ENCODE data around the gene POLD1.

Gene POLD1

DNA sequence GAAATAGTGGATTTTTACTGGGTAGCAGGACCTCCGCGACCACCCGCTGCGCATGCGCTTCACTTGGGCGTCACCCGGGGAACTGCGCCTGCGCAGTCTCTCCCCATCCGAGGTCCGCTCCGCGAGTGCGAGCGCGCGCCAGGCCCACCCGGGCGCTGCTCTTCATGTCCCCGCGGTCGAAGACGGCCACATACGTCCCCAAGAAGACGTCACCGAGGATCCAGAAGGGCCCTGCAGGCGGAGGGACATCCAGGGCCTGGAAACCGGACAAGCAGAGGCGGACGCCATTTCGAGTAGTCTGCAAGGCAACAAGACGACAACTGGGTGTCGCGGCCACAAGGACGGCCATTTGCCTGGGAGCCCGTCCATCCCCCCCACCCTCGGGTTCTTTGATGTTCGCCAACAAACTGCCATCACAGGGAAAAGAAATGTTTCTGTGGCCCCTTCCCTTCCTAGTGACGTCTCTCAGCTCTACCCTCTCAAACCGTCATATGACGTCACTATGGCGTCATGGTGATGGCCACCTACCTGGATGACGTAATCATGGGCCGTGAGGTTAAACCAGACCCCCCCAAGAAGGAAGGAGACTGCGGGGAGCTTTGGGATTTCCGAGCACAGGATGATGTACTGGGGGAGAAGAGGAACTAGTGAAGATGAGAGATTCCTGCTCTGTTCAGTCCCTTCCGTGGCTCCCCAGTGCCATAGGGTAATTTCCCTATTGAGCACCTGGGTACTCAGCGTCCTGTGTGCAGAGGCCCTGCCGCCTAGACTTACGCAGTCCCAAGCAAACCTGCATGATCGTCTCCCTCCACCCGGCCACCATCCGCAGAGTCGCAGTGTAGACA is 25.4 kb upstream of the POLD1 start:
- Mint-ChIP-seq H3K9me3 (no peaks in the 10 kb centered on the region), H3K27me3 (ENCODE audit: low read depth) (no peaks in the 10 kb centered on the region), H3K27ac (peak overlapping the region; percentile 98), H3K36me3 (ENCODE audit: low read depth) (peaks cover 14% of the 10 kb centered on the region), H3K4me1 (ENCODE audit: low read depth) (peaks cover 52% of the 10 kb centered on the region), H3K4me3 (peak overlapping the region; percentile 87)

DNA sequence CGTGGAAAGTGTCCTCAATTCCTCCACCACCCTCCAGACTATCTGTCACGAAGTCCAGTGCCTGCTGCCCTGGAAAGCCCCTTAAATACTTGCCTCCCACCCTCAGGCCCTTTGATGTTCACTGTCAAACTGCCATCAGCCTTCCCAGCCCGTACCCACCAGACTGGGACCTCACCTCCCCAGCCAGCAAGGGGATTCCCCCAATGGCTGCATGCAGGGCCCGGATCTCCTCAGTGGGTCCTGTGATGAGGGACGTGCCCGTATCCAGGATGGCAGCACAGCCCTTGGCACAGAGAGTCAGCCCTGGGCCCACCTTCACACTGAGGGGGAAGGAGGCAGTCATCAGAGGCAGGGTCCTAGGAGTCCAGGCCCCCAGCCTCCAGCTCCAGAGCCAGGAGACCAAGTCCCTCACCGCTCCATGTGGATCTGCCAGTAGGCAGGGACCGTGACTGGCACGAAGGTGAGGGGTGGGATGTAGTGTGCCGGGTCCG is 24.8 kb upstream of the POLD1 start:
- H3K36me3 Mint-ChIP-seq (ENCODE audit: low read depth), result peaks cover 14% of the 10 kb centered on the region

DNA sequence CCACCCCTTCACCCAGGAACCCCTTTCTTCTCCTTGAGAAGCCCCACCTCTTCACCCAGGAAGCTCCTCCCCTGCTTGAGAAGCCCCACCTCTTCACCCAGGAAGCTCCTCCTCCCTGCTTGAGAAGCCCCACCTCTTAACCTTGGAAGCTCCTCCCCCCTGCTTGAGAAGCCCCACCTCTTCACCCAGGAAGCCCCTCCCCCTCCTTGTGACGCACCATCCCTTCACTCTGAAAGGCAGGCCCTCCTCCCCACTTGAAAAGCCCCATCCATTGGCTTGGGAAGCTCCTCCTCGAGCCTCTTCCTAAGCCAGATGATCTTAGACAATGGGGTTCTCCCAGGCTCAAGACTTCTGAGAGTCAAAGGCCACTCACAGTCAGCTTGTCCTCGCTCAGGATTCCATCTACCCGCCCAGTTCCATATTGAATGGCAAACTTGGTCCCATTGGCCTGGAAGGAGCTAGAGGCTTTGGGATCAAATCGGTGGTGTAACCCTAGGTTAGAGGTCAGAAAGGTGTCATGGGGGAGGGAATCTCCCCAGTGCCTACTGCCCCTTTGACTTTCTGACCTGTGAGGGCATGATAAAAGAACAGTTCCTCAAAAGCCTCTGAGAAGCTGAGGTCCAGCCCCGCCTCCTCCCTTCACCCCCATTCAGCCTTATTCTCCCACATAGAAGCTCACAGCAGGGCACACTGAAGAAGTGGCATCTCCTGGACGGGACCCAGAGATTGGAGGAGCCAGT is 22.7 kb upstream of the POLD1 start:
- no peaks in the 10 kb centered on the region for H3K27me3 Mint-ChIP-seq (ENCODE audit: low read depth)
- H3K4me3 Mint-ChIP-seq, result no peak overlapping the region
- H3K27ac Mint-ChIP-seq, result peak overlapping the region; percentile 58
- peaks cover 65% of the 10 kb centered on the region for H3K4me1 Mint-ChIP-seq (ENCODE audit: low read depth)
- no peaks in the 10 kb centered on the region for H3K9me3 Mint-ChIP-seq
- H3K36me3 Mint-ChIP-seq (ENCODE audit: low read depth), result peaks cover 15% of the 10 kb centered on the region

More for the DNA sequence above, 24.8 kb upstream of the POLD1 start:
- H3K9me3 Mint-ChIP-seq, result no peaks in the 10 kb centered on the region
- H3K4me3 Mint-ChIP-seq, result peak overlapping the region; percentile 87
- peaks cover 54% of the 10 kb centered on the region for H3K4me1 Mint-ChIP-seq (ENCODE audit: low read depth)
- no peaks in the 10 kb centered on the region for H3K27me3 Mint-ChIP-seq (ENCODE audit: low read depth)
- H3K27ac Mint-ChIP-seq, result peak overlapping the region; percentile 98

DNA sequence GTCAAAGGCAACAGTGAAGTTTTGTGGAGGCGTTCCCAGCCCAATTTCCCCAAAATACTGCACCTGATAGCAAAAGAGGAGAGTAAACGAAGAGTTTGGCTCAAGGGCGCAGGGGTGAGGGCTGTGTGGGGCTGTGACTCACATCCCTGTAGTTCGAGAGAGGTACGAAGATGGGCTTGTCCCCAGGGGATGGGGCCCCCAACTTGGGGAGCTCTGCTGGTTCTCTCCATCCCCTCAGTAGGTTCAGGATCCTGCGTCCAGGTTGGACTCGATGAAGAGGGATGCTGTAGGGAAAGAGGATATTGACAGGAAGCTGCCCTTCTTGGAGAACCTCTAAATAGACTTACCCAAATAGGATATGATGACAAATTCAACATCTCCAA is 22.1 kb upstream of the POLD1 start:
- Mint-ChIP-seq H3K27ac (peak overlapping the region; percentile 81), H3K9me3 (no peaks in the 10 kb centered on the region), H3K27me3 (ENCODE audit: low read depth) (no peaks in the 10 kb centered on the region), H3K36me3 (ENCODE audit: low read depth) (peaks cover 15% of the 10 kb centered on the region), H3K4me1 (ENCODE audit: low read depth) (peaks cover 63% of the 10 kb centered on the region), H3K4me3 (peak overlapping the region; percentile 27)

DNA sequence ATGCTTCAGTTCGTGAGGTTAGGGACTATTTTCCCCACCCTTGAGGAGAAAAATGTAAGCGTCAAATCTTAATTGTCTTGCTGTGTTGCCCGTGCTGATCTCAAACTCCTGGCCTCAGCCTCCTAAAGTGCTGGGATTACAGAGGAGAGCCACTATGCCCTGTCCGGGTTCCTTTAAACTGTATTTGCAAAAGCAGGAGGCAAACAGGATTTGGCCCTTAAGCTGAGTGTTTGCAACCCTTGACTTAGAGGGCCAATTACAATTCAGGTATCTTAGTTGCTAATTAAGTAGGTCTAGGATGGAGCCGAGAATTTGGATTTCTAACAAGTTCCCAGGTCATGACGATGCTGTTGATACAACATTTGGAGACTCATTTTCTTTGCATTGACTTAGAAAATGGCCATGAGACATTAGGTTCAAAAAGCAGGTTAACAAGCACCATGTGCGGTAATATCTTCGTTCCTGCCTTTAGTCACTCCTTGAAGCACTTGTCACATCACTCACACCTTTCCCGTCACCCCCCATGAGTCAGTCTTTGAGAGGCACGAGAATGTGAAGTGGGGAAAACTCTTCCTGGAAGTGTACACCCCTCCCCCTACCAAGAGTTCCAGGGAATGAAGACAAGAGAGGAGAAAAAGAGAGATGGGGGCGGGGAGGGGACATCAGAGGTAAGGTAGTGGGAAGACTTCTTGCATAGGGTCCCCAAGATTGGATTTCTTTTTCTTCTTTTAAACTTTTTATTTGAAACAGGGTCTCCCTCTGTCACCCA is 21.3 kb upstream of the POLD1 start:
- Mint-ChIP-seq H3K4me3 (peak overlapping the region; percentile 75), H3K4me1 (ENCODE audit: low read depth) (peaks cover 62% of the 10 kb centered on the region), H3K36me3 (ENCODE audit: low read depth) (peaks cover 17% of the 10 kb centered on the region), H3K9me3 (no peaks in the 10 kb centered on the region), H3K27me3 (ENCODE audit: low read depth) (no peaks in the 10 kb centered on the region), H3K27ac (peak overlapping the region; percentile 95)

DNA sequence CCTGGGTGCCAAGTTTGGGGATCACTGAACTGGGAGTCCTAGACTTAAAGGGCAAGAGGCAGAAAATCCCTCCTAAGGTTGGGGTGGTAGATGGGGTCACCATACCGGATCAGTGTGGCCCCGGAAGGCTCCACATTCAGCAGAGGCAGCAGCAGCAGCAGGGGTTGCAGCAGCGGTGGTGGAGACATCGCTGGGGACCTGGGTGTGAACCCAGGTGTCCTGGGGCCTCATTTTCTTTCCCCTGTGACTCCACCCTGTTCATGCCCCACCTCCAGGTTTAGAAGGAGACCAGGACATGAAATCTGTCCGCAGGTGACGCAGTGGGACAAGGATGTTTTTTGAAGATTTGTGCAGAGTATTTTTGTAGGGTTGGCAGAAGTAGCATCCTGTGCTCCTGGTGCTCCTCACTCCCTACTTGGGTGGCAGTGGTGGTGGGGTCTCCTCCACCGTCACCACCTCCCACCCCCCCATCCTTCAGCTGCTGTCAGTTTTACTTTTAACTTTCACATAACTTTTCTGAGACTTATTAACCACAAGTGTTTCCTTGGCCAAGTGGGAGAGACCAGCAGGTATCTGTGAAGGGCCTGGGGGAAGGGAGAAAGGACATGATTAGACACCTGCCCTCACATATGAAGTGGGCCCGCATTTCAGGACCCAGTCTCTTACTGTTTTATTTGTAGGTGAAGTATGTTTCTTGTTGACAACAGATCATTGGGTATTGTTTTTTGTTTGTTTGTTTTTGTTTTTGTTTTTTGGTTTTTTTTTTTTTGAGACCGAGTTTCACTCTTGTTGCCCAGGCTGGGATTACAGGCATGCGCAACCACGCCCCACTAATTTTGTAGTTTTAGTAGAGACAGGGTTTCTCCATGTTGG is 18.5 kb upstream of the POLD1 start, which contains the start of gene NAPSA:
Gene NAPSA, minus strand, starts transcription at position 206 of the 873 bp plus-strand sequence. Its CDS starts 18 bp downstream, at position 188.
- H3K4me3 Mint-ChIP-seq, result peak within 1 kb of the TSS; percentile 54
- H3K27me3 Mint-ChIP-seq (ENCODE audit: low read depth), result no peaks in the 10 kb centered on the region
- H3K27ac Mint-ChIP-seq, result peak within 1 kb of the TSS; percentile 87
- H3K36me3 Mint-ChIP-seq (ENCODE audit: low read depth), result peaks cover 9% of the 10 kb centered on the region
- no peaks in the 10 kb centered on the region for H3K9me3 Mint-ChIP-seq
- peaks cover 48% of the 10 kb centered on the region for H3K4me1 Mint-ChIP-seq (ENCODE audit: low read depth)

DNA sequence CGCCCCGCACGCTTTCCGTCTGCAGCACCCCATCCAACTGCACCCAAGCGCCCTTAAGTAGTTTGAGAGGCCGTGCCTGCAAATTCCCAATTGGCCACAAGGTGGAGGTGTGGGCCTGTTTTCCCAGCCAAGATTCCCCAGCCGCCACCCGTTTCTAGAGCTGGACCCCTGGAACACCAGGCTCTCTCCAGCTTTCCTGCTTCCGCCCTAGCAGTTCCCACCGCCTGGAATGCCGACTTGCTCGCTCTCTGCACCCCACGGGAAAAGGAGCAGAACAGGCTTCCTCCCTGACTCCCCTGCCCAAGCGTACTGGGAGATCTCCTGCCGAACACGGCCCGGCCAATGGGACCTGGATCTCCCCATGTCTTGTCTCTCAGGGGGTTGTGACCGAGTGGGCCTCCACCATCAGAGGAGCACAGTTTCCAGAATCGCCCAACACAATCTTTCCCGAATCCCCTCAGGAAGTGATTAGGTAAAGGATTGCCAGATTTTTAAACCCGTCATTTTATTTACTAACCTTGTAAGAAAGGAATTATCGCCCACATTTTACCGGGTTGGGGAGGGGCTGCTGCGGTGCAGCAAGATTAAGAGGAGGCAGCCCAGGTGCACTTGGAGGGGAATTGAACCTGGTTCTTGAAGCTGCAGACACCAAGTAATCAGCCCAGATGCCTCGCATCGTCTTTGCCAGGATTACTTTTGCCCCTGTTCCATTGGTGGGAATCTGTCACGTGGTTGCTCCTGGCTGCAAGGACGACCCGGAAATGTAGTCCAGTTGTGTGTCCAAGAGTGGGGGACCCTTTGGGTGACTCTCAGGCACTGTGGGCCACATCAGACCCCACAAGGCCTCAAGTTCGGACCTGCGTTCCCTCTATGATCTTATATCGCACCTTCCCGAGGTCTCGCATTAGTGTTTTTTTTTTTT is 15.2 kb upstream of the POLD1 start:
- Mint-ChIP-seq H3K27ac (peak overlapping the region; percentile 72), H3K4me1 (ENCODE audit: low read depth) (peaks cover 22% of the 10 kb centered on the region), H3K4me3 (peak overlapping the region; percentile 87), H3K27me3 (ENCODE audit: low read depth) (no peaks in the 10 kb centered on the region), H3K36me3 (ENCODE audit: low read depth) (peaks cover 3% of the 10 kb centered on the region), H3K9me3 (no peaks in the 10 kb centered on the region)

DNA sequence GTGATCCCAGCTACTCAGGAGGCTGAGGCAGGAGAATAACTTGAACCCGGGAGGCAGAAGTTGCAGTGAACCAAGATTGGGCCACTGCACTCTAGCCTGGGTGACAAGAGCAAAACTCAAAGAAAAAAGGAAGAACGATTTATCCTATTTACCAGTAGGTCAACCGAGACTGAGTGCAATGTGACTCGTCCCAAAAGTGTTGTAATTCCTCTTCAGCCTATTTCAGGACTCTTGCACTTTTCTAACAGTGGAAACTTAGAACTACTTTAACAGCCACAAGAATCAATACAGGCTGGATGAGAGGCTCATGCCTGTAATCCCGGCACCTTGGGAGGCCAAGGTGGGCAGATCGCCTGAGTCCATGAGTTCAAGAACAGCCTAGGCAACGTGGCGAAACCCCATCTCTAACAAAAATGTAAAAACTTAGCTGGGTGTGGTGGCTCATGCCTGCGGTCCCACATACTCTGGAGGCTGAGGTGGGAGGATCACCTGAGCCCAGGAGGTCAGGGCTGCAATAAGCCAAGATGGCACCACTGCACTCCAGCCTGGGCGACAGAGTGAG is 12.2 kb upstream of the POLD1 start:
- H3K4me3 Mint-ChIP-seq, result no peak overlapping the region
- peaks cover 4% of the 10 kb centered on the region for H3K36me3 Mint-ChIP-seq (ENCODE audit: low read depth)
- peaks cover 20% of the 10 kb centered on the region for H3K4me1 Mint-ChIP-seq (ENCODE audit: low read depth)

DNA sequence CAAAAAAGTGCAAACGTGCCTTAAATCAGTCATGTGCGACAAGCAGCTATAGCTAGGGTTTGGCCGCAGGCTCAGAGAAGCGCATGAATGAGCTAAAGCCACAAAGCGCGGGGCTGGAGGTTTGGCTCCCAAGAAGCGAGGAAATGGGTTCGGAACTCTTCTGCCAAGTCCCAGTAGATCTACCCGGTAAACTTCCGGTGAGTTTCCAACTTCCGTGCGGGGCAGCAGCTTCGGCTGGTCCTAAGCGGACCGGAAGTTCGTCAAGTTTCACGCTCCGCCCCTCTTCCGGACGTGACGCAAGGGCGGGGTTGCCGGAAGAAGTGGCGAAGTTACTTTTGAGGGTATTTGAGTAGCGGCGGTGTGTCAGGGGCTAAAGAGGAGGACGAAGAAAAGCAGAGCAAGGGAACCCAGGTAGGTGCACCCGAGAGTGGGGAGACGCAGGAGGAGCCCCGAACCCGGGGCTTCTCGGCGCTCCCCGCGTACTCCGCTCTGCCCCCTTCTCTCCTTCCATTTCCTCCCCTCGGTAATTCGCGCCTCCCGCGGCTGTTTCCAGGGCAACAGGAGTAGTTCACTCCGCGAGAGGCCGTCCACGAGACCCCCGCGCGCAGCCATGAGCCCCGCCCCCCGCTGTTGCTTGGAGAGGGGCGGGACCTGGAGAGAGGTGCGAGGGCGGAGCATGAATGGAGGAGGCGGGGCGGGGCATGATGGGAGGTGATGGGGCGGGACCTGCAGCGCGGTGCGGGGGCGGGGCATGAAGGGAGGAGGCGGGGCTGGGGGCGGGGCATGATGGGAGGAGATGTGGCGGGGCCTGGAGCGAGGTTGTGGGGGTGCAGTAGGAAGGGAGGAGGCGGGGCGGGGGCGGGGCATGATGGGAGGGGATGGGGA is 7.7 kb upstream of the POLD1 start, which contains the start of gene NR1H2:
Gene NR1H2, plus strand, starts transcription at position 292 of the 885 bp plus-strand sequence. CDS start 1,149 bp downstream, outside the sequence.
- Mint-ChIP-seq H3K27ac (peak within 1 kb of the TSS; percentile 100), H3K9me3 (no peaks in the 10 kb centered on the region), H3K27me3 (ENCODE audit: low read depth) (no peaks in the 10 kb centered on the region), H3K36me3 (ENCODE audit: low read depth) (peaks cover 34% of the 10 kb centered on the region), H3K4me3 (peak within 1 kb of the TSS; percentile 98), H3K4me1 (ENCODE audit: low read depth) (peaks cover 16% of the 10 kb centered on the region)

More for the DNA sequence above, 12.2 kb upstream of the POLD1 start:
- no peaks in the 10 kb centered on the region for H3K27me3 Mint-ChIP-seq (ENCODE audit: low read depth)
- no peaks in the 10 kb centered on the region for H3K9me3 Mint-ChIP-seq
- no peak overlapping the region for H3K27ac Mint-ChIP-seq

DNA sequence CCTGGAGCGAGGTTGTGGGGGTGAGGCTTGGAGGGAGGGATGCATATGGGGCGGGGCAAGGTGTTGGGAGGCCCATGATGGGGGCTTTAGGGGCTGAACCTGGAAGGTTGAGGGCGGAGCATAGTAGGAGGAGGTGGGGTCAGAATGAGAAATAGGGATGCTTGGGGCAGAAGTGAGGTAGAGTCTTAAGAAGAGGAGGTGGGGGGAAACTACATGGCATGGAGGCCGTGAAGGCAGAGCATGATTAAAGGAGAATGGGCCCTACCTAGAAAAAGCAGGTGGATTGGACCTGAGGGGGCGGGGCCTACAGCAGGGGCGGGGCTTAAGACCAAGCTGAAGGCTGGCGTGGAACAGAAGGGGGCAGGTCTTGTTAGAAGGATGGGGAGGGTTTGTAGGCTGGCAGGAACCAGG is 7.1 kb upstream of the POLD1 start:
- H3K9me3 Mint-ChIP-seq, result no peaks in the 10 kb centered on the region
- H3K4me3 Mint-ChIP-seq, result peak overlapping the region; percentile 98
- H3K36me3 Mint-ChIP-seq (ENCODE audit: low read depth), result peaks cover 35% of the 10 kb centered on the region
- H3K27ac Mint-ChIP-seq, result peak overlapping the region; percentile 83
- H3K27me3 Mint-ChIP-seq (ENCODE audit: low read depth), result no peaks in the 10 kb centered on the region
- H3K4me1 Mint-ChIP-seq (ENCODE audit: low read depth), result peaks cover 16% of the 10 kb centered on the region

DNA sequence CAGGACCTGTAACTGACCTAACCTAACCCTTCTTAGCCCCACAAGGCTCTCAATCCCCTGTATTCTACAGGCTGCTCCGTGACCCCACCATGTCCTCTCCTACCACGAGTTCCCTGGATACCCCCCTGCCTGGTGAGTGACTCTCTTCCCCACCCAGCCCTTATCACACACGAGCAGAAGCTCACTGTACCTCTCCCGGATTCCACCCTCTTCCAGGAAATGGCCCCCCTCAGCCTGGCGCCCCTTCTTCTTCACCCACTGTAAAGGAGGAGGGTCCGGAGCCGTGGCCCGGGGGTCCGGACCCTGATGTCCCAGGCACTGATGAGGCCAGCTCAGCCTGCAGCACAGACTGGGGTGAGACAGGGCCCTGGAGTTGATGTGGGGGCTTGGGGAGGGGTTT is 6.6 kb upstream of the POLD1 start:
- H3K36me3 Mint-ChIP-seq (ENCODE audit: low read depth), result peaks cover 35% of the 10 kb centered on the region
- peak overlapping the region; percentile 98 for H3K4me3 Mint-ChIP-seq
- H3K27me3 Mint-ChIP-seq (ENCODE audit: low read depth), result no peaks in the 10 kb centered on the region
- H3K9me3 Mint-ChIP-seq, result no peaks in the 10 kb centered on the region
- peak overlapping the region; percentile 83 for H3K27ac Mint-ChIP-seq
- peaks cover 16% of the 10 kb centered on the region for H3K4me1 Mint-ChIP-seq (ENCODE audit: low read depth)

All from T-helper 1 cell treated with Interleukin-12 subunit alpha and Interleukin-12 subunit beta and Interleukin-4 antibody, amounts not matched to agents 30 μg/mL and 1 μg/mL, for 36 hours (primary cell).